ENCODE measurements around the gene RAP1A. TPM values are rescaled to one million over a fixed set of nuclear protein-coding genes. Genes with fewer than 3 reads are reported as not detected.

RAP1A gene
- total RNA-seq, 1 experiment from 2014 or later: 50.9 TPM

GRCh38 chr1:111571239-111571638 lies 48.4 kb upstream of the RAP1A start:
- POLR2A ChIA-PET (ENCODE audit: low non-redundant PET): no interaction called here
- H3K27ac ChIP-seq (ENCODE audit: low read depth, low read length, poor library complexity, severe bottlenecking): no peak overlapping the region
- DNase-seq (ENCODE audit: low spot score): no peak
- no peaks in the 10 kb centered on the region for H3K36me3 ChIP-seq (ENCODE audit: insufficient read depth, low read length, poor library complexity, severe bottlenecking)
- BruUV-seq (replicated peaks): no TSS peak
- intact Hi-C loops (cut with micrococcal nuclease; ENCODE audit: unreplicated experiment): no loop called here
- CTCF ChIA-PET: no interaction called here
- H3K27me3 ChIP-seq (replicated peaks; ENCODE audit: insufficient read depth, low read depth, low read length, poor library complexity): no peaks in the 10 kb centered on the region
- TF ChIP-seq EZH2 (IDR thresholded peaks at IDR 0.05; ENCODE audit: borderline replicate concordance, low read depth, low read length, poor library complexity, severe bottlenecking) (no peak), CTCF (conservative IDR thresholded peaks at IDR 0.05; ENCODE audit: low read depth, low read length) (no peak)
- no peaks in the 10 kb centered on the region for H3K4me1 ChIP-seq (ENCODE audit: insufficient read depth, low read length, poor library complexity, severe bottlenecking)
- H3K4me3 ChIP-seq (ENCODE audit: low read depth, low read length, poor library complexity, severe bottlenecking): no peak overlapping the region
- H3K9me3 ChIP-seq (ENCODE audit: low read depth, low read length, poor library complexity, severe bottlenecking): no peaks in the 10 kb centered on the region

- POLR2A ChIA-PET (ENCODE audit: low non-redundant PET): no interaction called here
Measured at GRCh38 chr1:111571987-111572386, 47.6 kb upstream of the RAP1A start.

GRCh38 chr1:111576547-111576946 lies 43.0 kb upstream of the RAP1A start:
- no peak overlapping the region for H3K4me3 ChIP-seq (ENCODE audit: low read depth, low read length, poor library complexity, severe bottlenecking)
- H3K27ac ChIP-seq (ENCODE audit: low read depth, low read length, poor library complexity, severe bottlenecking): no peak overlapping the region
- H3K9me3 ChIP-seq (ENCODE audit: low read depth, low read length, poor library complexity, severe bottlenecking): no peaks in the 10 kb centered on the region
- no peaks in the 10 kb centered on the region for H3K4me1 ChIP-seq (ENCODE audit: insufficient read depth, low read length, poor library complexity, severe bottlenecking)
- BruUV-seq (replicated peaks): no TSS peak
- no peaks in the 10 kb centered on the region for H3K27me3 ChIP-seq (replicated peaks; ENCODE audit: insufficient read depth, low read depth, low read length, poor library complexity)
- no peak for DNase-seq (ENCODE audit: low spot score)
- intact Hi-C loops (cut with micrococcal nuclease; ENCODE audit: unreplicated experiment): no loop called here
- CTCF ChIA-PET: no interaction called here
- H3K36me3 ChIP-seq (ENCODE audit: insufficient read depth, low read length, poor library complexity, severe bottlenecking): no peaks in the 10 kb centered on the region
- POLR2A ChIA-PET (ENCODE audit: low non-redundant PET): no interaction called here
- TF ChIP-seq CTCF (conservative IDR thresholded peaks at IDR 0.05; ENCODE audit: low read depth, low read length) (no peak), EZH2 (IDR thresholded peaks at IDR 0.05; ENCODE audit: borderline replicate concordance, low read depth, low read length, poor library complexity, severe bottlenecking) (no peak)

More at GRCh38 chr1:111571987-111572386, 47.6 kb upstream of the RAP1A start:
- intact Hi-C loops (cut with micrococcal nuclease; ENCODE audit: unreplicated experiment): no loop called here
- H3K27me3 ChIP-seq (replicated peaks; ENCODE audit: insufficient read depth, low read depth, low read length, poor library complexity): no peaks in the 10 kb centered on the region
- H3K27ac ChIP-seq (ENCODE audit: low read depth, low read length, poor library complexity, severe bottlenecking): no peak overlapping the region
- no peaks in the 10 kb centered on the region for H3K36me3 ChIP-seq (ENCODE audit: insufficient read depth, low read length, poor library complexity, severe bottlenecking)
- H3K4me1 ChIP-seq (ENCODE audit: insufficient read depth, low read length, poor library complexity, severe bottlenecking): no peaks in the 10 kb centered on the region
- CTCF ChIA-PET: no interaction called here
- H3K9me3 ChIP-seq (ENCODE audit: low read depth, low read length, poor library complexity, severe bottlenecking): no peaks in the 10 kb centered on the region
- DNase-seq (ENCODE audit: low spot score): peak; percentile 10
- TF ChIP-seq CTCF (conservative IDR thresholded peaks at IDR 0.05; ENCODE audit: low read depth, low read length) (no peak), EZH2 (IDR thresholded peaks at IDR 0.05; ENCODE audit: borderline replicate concordance, low read depth, low read length, poor library complexity, severe bottlenecking) (no peak)
- H3K4me3 ChIP-seq (ENCODE audit: low read depth, low read length, poor library complexity, severe bottlenecking): no peak overlapping the region
- BruUV-seq (replicated peaks): no TSS peak

Measured in A673 (cell line).